SK-N-SH (cell line): Measurements from ENCODE around the gene CELF2. TPM values are rescaled to one million over a fixed set of nuclear protein-coding genes. Genes with fewer than 3 reads are reported as not detected.

Experiments used
- CTCF ChIA-PET: fragments of 300-600, 350-600 bp; formaldehyde crosslinking; extraction: SDS; loops from one replicate; lab custom pipeline; 2021; lab: Yijun Ruan, JAX
- POLR2A ChIA-PET: fragments of 350-600 bp; sonication (Branson Sonifier 250); formaldehyde crosslinking; extraction: SDS; loops from one replicate; lab custom pipeline; 2020; ENCODE audit warnings: antibody characterized with exemption, inconsistent platforms; lab: Yijun Ruan, JAX
- DNase-seq: peaks from one replicate; pipeline ENCODE4 v3.0.0; 2012
- H2AFZ ChIP-seq: fragments of 200-600 bp; sonication (generic); 2 replicates; pipeline ENCODE4 v1.8.1; 2016; ENCODE audit warnings: antibody characterized with exemption, mild to moderate bottlenecking, low read depth
- H3F3A ChIP-seq: fragments of 200-600 bp; sonication (generic); replicated peaks from 2 replicates; pipeline ENCODE3; 2016; ENCODE audit warnings: antibody characterized with exemption, mild to moderate bottlenecking; ENCODE audit not compliant: insufficient read depth
- H3K27ac ChIP-seq, 2 experiments: fragments of 200-500 bp in 1 of 2; fragments of 200-600 bp in 1 of 2; sonication (Bioruptor generic) in 1 of 2; sonication (generic), shearing (Covaris generic) in 1 of 2; 2 replicates each; pipeline versions ENCODE4 v1.5.1 to v1.6.1; 2014 to 2016; ENCODE audit warnings: low read depth in 2 of 2, inconsistent platforms in 1 of 2, low read length in 1 of 2, mild to moderate bottlenecking in 1 of 2, mixed read lengths in 1 of 2
- H3K27me3 ChIP-seq: fragments of 200-600 bp; sonication (generic), shearing (Covaris generic); 2 replicates; pipeline ENCODE4 v1.6.1; 2016; ENCODE audit warnings: mixed run types; ENCODE audit not compliant: insufficient read depth
- H3K36me3 ChIP-seq, 2 experiments: fragments of 200-500 bp in 1 of 2; fragments of 200-600 bp in 1 of 2; sonication (Bioruptor generic) in 1 of 2; sonication (generic) in 1 of 2; replicated peaks in 1 of 2; 2 replicates each; pipeline versions ENCODE3 to v1.5.1; 2014 to 2016; ENCODE audit warnings: low read length in 1 of 2, mild to moderate bottlenecking in 1 of 2; ENCODE audit not compliant: insufficient read depth in 2 of 2, control insufficient read depth in 1 of 2
- H3K4me1 ChIP-seq, 2 experiments: fragments of 200-500 bp in 1 of 2; fragments of 200-600 bp in 1 of 2; sonication (Bioruptor generic) in 1 of 2; sonication (generic), shearing (Covaris generic) in 1 of 2; 2 replicates each; pipeline versions ENCODE4 v1.5.1 to v1.6.1; 2014 to 2016; ENCODE audit warnings: low read depth in 1 of 2, low read length in 1 of 2, mixed run types in 1 of 2; ENCODE audit not compliant: insufficient read depth in 2 of 2, control insufficient read depth in 1 of 2
- H3K4me2 ChIP-seq: fragments of 200-600 bp; sonication (generic), shearing (Covaris generic); 2 replicates; pipeline ENCODE4 v1.6.1; 2017; ENCODE audit warnings: mixed run types
- H3K4me3 ChIP-seq, 2 experiments: fragments of 200-500 bp in 1 of 2; fragments of 200-600 bp in 1 of 2; sonication (Bioruptor generic) in 1 of 2; sonication (generic), shearing (Covaris generic) in 1 of 2; 2 replicates each; pipeline versions ENCODE4 v1.5.1 to v1.8.1; 2014 to 2016; ENCODE audit warnings: low read depth in 2 of 2, inconsistent platforms in 1 of 2, low read length in 1 of 2, mild to moderate bottlenecking in 1 of 2, mixed read lengths in 1 of 2, moderate library complexity in 1 of 2
- H3K79me2 ChIP-seq: fragments of 200-600 bp; sonication (generic); 2 replicates; pipeline ENCODE4 v1.8.1; 2017; ENCODE audit warnings: mild to moderate bottlenecking; ENCODE audit not compliant: insufficient read depth
- H3K9ac ChIP-seq: fragments of 200-600 bp; sonication (generic); 2 replicates; pipeline ENCODE4 v1.6.1; 2017; ENCODE audit warnings: mixed run types
- H3K9me2 ChIP-seq: fragments of 200-600 bp; sonication (generic); 2 replicates; pipeline ENCODE4 v1.6.1; 2017; ENCODE audit warnings: mixed run types
- H3K9me3 ChIP-seq: fragments of 200-600 bp; sonication (generic); 2 replicates; pipeline ENCODE4 v1.6.1; 2017; ENCODE audit warnings: mixed run types, mild to moderate bottlenecking, moderate library complexity
- H4K20me1 ChIP-seq: fragments of 200-600 bp; sonication (generic); 2 replicates; pipeline ENCODE4 v1.6.1; 2017; ENCODE audit warnings: mild to moderate bottlenecking, mixed run types; ENCODE audit not compliant: insufficient read depth
- ELF1 ChIP-seq: IDR thresholded peaks from 2 replicates; pipeline ENCODE4 v1.4.0; 2012
- FOXJ3 ChIP-seq: sonication (generic); formaldehyde crosslinking; IDR thresholded peaks from 2 replicates; pipeline ENCODE4 v1.5.1; 2020; ENCODE audit warnings: mild to moderate bottlenecking, missing genetic modification reagents
- MAX ChIP-seq: IDR thresholded peaks from 2 replicates; pipeline ENCODE4 v1.4.0; 2012; ENCODE audit warnings: low read depth
- MEF2A ChIP-seq: IDR thresholded peaks from 2 replicates; pipeline ENCODE4 v1.4.0; 2012; ENCODE audit warnings: low read depth, borderline replicate concordance
- NFIC ChIP-seq: IDR thresholded peaks from 2 replicates; pipeline ENCODE4 v1.4.0; 2012; ENCODE audit warnings: borderline replicate concordance
- RXRA ChIP-seq: IDR thresholded peaks from 2 replicates; pipeline ENCODE4 v1.4.0; 2012; ENCODE audit warnings: low read depth, mild to moderate bottlenecking, borderline replicate concordance
- SIN3A ChIP-seq: IDR thresholded peaks from 2 replicates; pipeline ENCODE4 v1.6.1; 2012; ENCODE audit warnings: low read depth, mild to moderate bottlenecking, low read length, moderate library complexity, borderline replicate concordance
- SMC3 ChIP-seq: IDR thresholded peaks from 2 replicates; pipeline ENCODE4 v1.6.1; 2012; ENCODE audit warnings: low read depth, low read length, improper control_type of control experiment
- TAF1 ChIP-seq: IDR thresholded peaks from 2 replicates; pipeline ENCODE4 v1.6.1; 2012; ENCODE audit warnings: low read depth, mild to moderate bottlenecking, low read length, moderate library complexity, borderline replicate concordance
- USF2 ChIP-seq: fragments of 150-350 bp; IDR thresholded peaks from 2 replicates; pipeline ENCODE4 v1.6.1; 2017; ENCODE audit warnings: antibody characterized with exemption, low read length, low read depth, borderline replicate concordance
- WGBS: methylation state at CpG from one replicate; pipeline ENCODE4 v1.1.6; 2017; ENCODE audit warnings: low lambda C conversion rate; 5-methylcytosine and 5-hydroxymethylcytosine counted together
- polyA plus RNA-seq, 3 experiments: library from polyadenylated mRNA; depleted of rRNA; stranded (reverse); fragments of >200 nt; gene quantifications; 2 replicates each; pipeline ENCODE4 v1.2.3, GENCODE V29; 2012
- TF ChIP-seq, protein P1 (sequence below): fragments of 150-350 bp; IDR thresholded peaks from 2 replicates; pipeline ENCODE4 v1.6.1; 2016; ENCODE audit warnings: mild to moderate bottlenecking, low read depth, low read length
- TF ChIP-seq, protein P2 (sequence below): IDR thresholded peaks from 2 replicates; pipeline ENCODE4 v1.4.0; 2012; ENCODE audit warnings: low read depth, borderline replicate concordance
- TF ChIP-seq, protein P3 (sequence below): IDR thresholded peaks from 2 replicates; pipeline ENCODE4; 2012

The CELF2 gene
- polyA plus RNA-seq, 1 of the 3 experiments (the other 2 are of a cell fraction): 0.03 TPM

GRCh38 chr10:11207560-11207844, 189.8 kb downstream of the CELF2 start:
- Histone ChIP-seq H3K9me3 (no peaks in the 10 kb centered on the region; the same call in 1 of the 2 replicates), H3K9ac (no peak overlapping the region), H3K79me2 (no peaks in the 10 kb centered on the region), H3K36me3 (no peaks in the 10 kb centered on the region), H3K4me2 (no peak overlapping the region), H3K27ac (no peak overlapping the region), H3K4me1 (no peaks in the 10 kb centered on the region), H3F3A (no peaks in the 10 kb centered on the region), H3K4me3 (no peak overlapping the region), H3K9me2 (no peaks in the 10 kb centered on the region), H3K27me3 (no peaks in the 10 kb centered on the region), H2AFZ (no peak overlapping the region), H4K20me1 (no peaks in the 10 kb centered on the region)
- TF ChIP-seq SIN3A: no peak
- TF ChIP-seq, protein P1, sequence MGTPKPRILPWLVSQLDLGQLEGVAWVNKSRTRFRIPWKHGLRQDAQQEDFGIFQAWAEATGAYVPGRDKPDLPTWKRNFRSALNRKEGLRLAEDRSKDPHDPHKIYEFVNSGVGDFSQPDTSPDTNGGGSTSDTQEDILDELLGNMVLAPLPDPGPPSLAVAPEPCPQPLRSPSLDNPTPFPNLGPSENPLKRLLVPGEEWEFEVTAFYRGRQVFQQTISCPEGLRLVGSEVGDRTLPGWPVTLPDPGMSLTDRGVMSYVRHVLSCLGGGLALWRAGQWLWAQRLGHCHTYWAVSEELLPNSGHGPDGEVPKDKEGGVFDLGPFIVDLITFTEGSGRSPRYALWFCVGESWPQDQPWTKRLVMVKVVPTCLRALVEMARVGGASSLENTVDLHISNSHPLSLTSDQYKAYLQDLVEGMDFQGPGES: no peak
- TF ChIP-seq, protein P2, sequence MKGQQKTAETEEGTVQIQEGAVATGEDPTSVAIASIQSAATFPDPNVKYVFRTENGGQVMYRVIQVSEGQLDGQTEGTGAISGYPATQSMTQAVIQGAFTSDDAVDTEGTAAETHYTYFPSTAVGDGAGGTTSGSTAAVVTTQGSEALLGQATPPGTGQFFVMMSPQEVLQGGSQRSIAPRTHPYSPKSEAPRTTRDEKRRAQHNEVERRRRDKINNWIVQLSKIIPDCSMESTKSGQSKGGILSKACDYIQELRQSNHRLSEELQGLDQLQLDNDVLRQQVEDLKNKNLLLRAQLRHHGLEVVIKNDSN: no peak
- TF ChIP-seq MEF2A: no peak
- no peak for TF ChIP-seq FOXJ3 (CRISPR knock-in tag)
- TF ChIP-seq, protein P3, sequence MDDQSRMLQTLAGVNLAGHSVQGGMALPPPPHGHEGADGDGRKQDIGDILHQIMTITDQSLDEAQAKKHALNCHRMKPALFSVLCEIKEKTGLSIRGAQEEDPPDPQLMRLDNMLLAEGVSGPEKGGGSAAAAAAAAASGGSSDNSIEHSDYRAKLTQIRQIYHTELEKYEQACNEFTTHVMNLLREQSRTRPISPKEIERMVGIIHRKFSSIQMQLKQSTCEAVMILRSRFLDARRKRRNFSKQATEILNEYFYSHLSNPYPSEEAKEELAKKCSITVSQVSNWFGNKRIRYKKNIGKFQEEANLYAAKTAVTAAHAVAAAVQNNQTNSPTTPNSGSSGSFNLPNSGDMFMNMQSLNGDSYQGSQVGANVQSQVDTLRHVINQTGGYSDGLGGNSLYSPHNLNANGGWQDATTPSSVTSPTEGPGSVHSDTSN: no peak
- no peak for TF ChIP-seq RXRA
- no peak for TF ChIP-seq NFIC
- no peak for TF ChIP-seq SMC3
- ChIA-PET CTCF (no interaction called here), POLR2A (no interaction called here)
- no peak for DNase-seq
- 56% methylated on average over 11 of the region's 15 CpGs for WGBS

GRCh38 chr10:11208243-11208642, 190.6 kb downstream of the CELF2 start:
- DNase-seq: no peak
- Histone ChIP-seq H3K9me3 (no peaks in the 10 kb centered on the region; the same call in 1 of the 2 replicates), H3K36me3 (no peaks in the 10 kb centered on the region), H3F3A (no peaks in the 10 kb centered on the region), H3K4me2 (no peak overlapping the region), H3K27ac (no peak overlapping the region), H3K79me2 (no peaks in the 10 kb centered on the region), H3K4me1 (no peaks in the 10 kb centered on the region), H3K9ac (no peak overlapping the region), H4K20me1 (no peaks in the 10 kb centered on the region), H3K27me3 (no peaks in the 10 kb centered on the region), H3K9me2 (no peaks in the 10 kb centered on the region), H3K4me3 (no peak overlapping the region), H2AFZ (no peak overlapping the region)
- ChIA-PET CTCF (no interaction called here), POLR2A (no interaction called here)
- WGBS: 69% methylated on average over 8 of the region's 8 CpGs
- TF ChIP-seq MAX (no peak), USF2 (no peak), TAF1 (no peak), ELF1 (no peak)
- TF ChIP-seq, protein P1: no peak
